BJ (cell line): ENCODE results near the gene KCNIP4. TPM values are rescaled to one million over a fixed set of nuclear protein-coding genes. Genes with fewer than 3 reads are reported as not detected.

Source experiments
- CTCF ChIA-PET: fragments of 350-600 bp; formaldehyde crosslinking; extraction: SDS; loops from one replicate; lab custom pipeline; 2021; ENCODE audit warnings: antibody characterized with exemption, inconsistent platforms; lab: Yijun Ruan, JAX
- POLR2A ChIA-PET: fragments of 300-600 bp; sonication (Branson Sonifier 250); formaldehyde crosslinking; extraction: SDS; loops from one replicate; lab custom pipeline; 2021; ENCODE audit warnings: antibody characterized with exemption; lab: Charles Lee
- DNase-seq: peaks from one replicate; pipeline ENCODE4 v3.0.0-alpha.2; 2011; ENCODE audit warnings: low read depth
- H3K27me3 ChIP-seq: 2 replicates; pipeline ENCODE4 v1.6.0; 2011; ENCODE audit warnings: low read length; ENCODE audit not compliant: control insufficient read depth, insufficient read depth
- H3K36me3 ChIP-seq: 2 replicates; pipeline ENCODE4 v1.5.1; 2011; ENCODE audit warnings: low read length; ENCODE audit not compliant: control insufficient read depth, insufficient read depth
- H3K4me3 ChIP-seq: 2 replicates; pipeline ENCODE4 v1.5.1; 2011; ENCODE audit warnings: low read depth, mild to moderate bottlenecking, control low read depth, low read length
- CTCF ChIP-seq: IDR thresholded peaks from 2 replicates; pipeline ENCODE4 v1.5.1; 2011; ENCODE audit warnings: low read depth, mild to moderate bottlenecking, control low read depth, inconsistent platforms, low read length, moderate library complexity; ENCODE audit not compliant: insufficient read depth
- polyA plus RNA-seq: library from polyadenylated mRNA; depleted of rRNA; stranded (reverse); fragments of >200 nt; gene quantifications from 2 replicates; pipeline ENCODE4 v1.2.3, GENCODE V29; 2011

The KCNIP4 gene
- polyA plus RNA-seq, 1 experiment = not detected

- Histone ChIP-seq H3K36me3 (no peaks in the 10 kb centered on the region), H3K27me3 (no peaks in the 10 kb centered on the region), H3K4me3 (no peak overlapping the region)
- ChIA-PET CTCF (no interaction called here), POLR2A (no interaction called here)
- TF ChIP-seq CTCF = no peak
- DNase-seq = no peak
Observed at GRCh38 chr4:21181716-21182115, 766.9 kb downstream of the KCNIP4 start.

GRCh38 chr4:21177871-21178270 is 770.7 kb downstream of the KCNIP4 start:
- no peak for DNase-seq
- POLR2A ChIA-PET = no interaction called here
- Histone ChIP-seq H3K4me3 (no peak overlapping the region), H3K36me3 (no peaks in the 10 kb centered on the region), H3K27me3 (no peaks in the 10 kb centered on the region)
- CTCF ChIA-PET = no interaction called here
- no peak for TF ChIP-seq CTCF

- Histone ChIP-seq H3K36me3 (no peaks in the 10 kb centered on the region), H3K4me3 (no peak overlapping the region), H3K27me3 (no peaks in the 10 kb centered on the region)
- no peak for DNase-seq
- ChIA-PET POLR2A (no interaction called here), CTCF (no interaction called here)
- no peak for TF ChIP-seq CTCF
Observed at GRCh38 chr4:21177092-21177491, 771.5 kb downstream of the KCNIP4 start.

- CTCF ChIA-PET = no interaction called here
- no peak for DNase-seq
- POLR2A ChIA-PET = no interaction called here
- no peak overlapping the region for H3K4me3 ChIP-seq
- H3K36me3 ChIP-seq = no peaks in the 10 kb centered on the region
- H3K27me3 ChIP-seq = no peaks in the 10 kb centered on the region
- no peak for TF ChIP-seq CTCF
Observed at GRCh38 chr4:21167711-21168110, 780.9 kb downstream of the KCNIP4 start.

- Histone ChIP-seq H3K36me3 (no peaks in the 10 kb centered on the region), H3K4me3 (no peak overlapping the region), H3K27me3 (no peaks in the 10 kb centered on the region)
- no peak for DNase-seq
- TF ChIP-seq CTCF = no peak
- ChIA-PET CTCF (no interaction called here), POLR2A (no interaction called here)
Observed at GRCh38 chr4:21155367-21155766, 793.2 kb downstream of the KCNIP4 start.
